ENCODE measurements around the gene NPM1.

DNA sequence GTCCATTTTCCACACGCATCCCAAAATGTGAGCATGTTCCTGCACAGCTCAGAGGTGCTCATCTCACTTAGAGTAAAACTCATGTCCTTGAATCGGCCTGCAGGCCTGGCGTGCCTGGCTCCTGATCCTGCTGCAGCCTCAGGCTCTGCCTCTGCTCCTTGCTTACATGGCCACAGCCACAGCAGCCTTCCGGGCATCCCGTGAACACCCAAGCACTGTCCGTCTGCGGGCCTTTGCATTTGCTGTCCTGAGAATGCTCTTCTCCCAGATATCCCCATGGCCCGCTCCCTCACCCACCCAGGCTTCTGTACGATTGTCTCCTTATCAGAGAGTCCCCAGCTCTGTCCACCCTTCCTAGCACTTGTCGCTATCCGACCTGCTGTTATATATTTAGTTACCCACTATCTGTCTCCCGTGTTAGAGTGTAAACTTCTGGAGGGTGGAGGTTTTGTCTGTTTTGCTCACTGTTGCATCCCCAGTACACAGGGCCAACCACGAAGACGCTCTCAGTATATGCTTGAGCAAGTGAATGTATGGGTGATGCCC lies 53.7 kb downstream of the NPM1 start:
- TF ChIP-seq, protein P1, sequence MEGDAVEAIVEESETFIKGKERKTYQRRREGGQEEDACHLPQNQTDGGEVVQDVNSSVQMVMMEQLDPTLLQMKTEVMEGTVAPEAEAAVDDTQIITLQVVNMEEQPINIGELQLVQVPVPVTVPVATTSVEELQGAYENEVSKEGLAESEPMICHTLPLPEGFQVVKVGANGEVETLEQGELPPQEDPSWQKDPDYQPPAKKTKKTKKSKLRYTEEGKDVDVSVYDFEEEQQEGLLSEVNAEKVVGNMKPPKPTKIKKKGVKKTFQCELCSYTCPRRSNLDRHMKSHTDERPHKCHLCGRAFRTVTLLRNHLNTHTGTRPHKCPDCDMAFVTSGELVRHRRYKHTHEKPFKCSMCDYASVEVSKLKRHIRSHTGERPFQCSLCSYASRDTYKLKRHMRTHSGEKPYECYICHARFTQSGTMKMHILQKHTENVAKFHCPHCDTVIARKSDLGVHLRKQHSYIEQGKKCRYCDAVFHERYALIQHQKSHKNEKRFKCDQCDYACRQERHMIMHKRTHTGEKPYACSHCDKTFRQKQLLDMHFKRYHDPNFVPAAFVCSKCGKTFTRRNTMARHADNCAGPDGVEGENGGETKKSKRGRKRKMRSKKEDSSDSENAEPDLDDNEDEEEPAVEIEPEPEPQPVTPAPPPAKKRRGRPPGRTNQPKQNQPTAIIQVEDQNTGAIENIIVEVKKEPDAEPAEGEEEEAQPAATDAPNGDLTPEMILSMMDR (conservative IDR thresholded peaks at IDR 0.05 in 1 of 2, IDR thresholded peaks at IDR 0.05 in 1 of 2; ENCODE audit: extremely low read depth in 1 of 2, insufficient read depth in 1 of 2, low read depth in 1 of 2, low read length in 2 of 2): no peak
- no peak for TF ChIP-seq EZH2 (IDR thresholded peaks at IDR 0.05; ENCODE audit: borderline replicate concordance, low read length)

Data from mammary epithelial cell (primary cell).